OCI-LY3 (cell line): ENCODE data around the gene SH2D6.

Source experiments
- H2AFZ ChIP-seq: fragments of 200-600, 300-600 bp; shearing (Covaris generic); 2 replicates; pipeline ENCODE4 v1.6.0; 2014; ENCODE audit warnings: antibody characterized with exemption, low read depth, low read length
- H3K27ac ChIP-seq: fragments of 200-600, 300-600 bp; sonication (generic); 2 replicates; pipeline ENCODE4 v1.5.1; 2014; ENCODE audit warnings: mild to moderate bottlenecking, low read length, moderate library complexity, mixed read lengths
- H3K27me3 ChIP-seq: fragments of 200-600, 300-600 bp; sonication (generic); 2 replicates; pipeline ENCODE4 v1.6.1; 2014; ENCODE audit warnings: low read depth, low read length, mixed read lengths
- H3K36me3 ChIP-seq: fragments of 200-600, 300-600 bp; sonication (generic); replicated peaks from 2 replicates; pipeline ENCODE3; 2014; ENCODE audit warnings: low read depth, low read length, mixed read lengths
- H3K4me1 ChIP-seq: fragments of 300-600, 200-600 bp; sonication (generic); 2 replicates; pipeline ENCODE4 v1.6.1; 2014; ENCODE audit warnings: low read length, mixed read lengths
- H3K4me2 ChIP-seq: fragments of 200-600, 300-600 bp; sonication (generic); 2 replicates; pipeline ENCODE4 v1.6.1; 2014; ENCODE audit warnings: low read length, mixed read lengths
- H3K4me3 ChIP-seq: fragments of 300-600, 200-600 bp; sonication (generic); 2 replicates; pipeline ENCODE4 v1.5.1; 2014; ENCODE audit warnings: antibody characterized with exemption, mild to moderate bottlenecking, low read length, moderate library complexity
- H3K79me2 ChIP-seq: fragments of 300-600, 200-600 bp; shearing (Covaris generic); 2 replicates; pipeline ENCODE4 v1.6.1; 2014; ENCODE audit warnings: mild to moderate bottlenecking, low read length, mixed read lengths
- H3K9ac ChIP-seq: fragments of 300-600, 200-600 bp; shearing (Covaris generic); 2 replicates; pipeline ENCODE4 v1.6.0; 2014; ENCODE audit warnings: mild to moderate bottlenecking, low read length, moderate library complexity
- H3K9me3 ChIP-seq: fragments of 200-600, 300-600 bp; shearing (Covaris generic); 2 replicates; pipeline ENCODE4 v1.6.1; 2014; ENCODE audit warnings: low read length, mixed read lengths; ENCODE audit not compliant: insufficient read depth
- H4K20me1 ChIP-seq: fragments of 200-600, 300-600 bp; sonication (generic); 2 replicates; pipeline ENCODE4 v1.6.1; 2016; ENCODE audit warnings: low read length, mixed read lengths; ENCODE audit not compliant: insufficient read depth
- EZH2phosphoT487 ChIP-seq: fragments of 200-600 bp; shearing (Covaris generic); IDR thresholded peaks from 2 replicates; pipeline ENCODE4 v1.6.1; 2018; ENCODE audit warnings: antibody characterized with exemption, mixed run types, low read depth
- TF ChIP-seq, protein P1 (sequence below): fragments of 200-600, 300-600 bp; sonication (generic); IDR thresholded peaks from 2 replicates; pipeline ENCODE4 v1.5.1; 2014; ENCODE audit warnings: antibody characterized with exemption, low read length, low read depth

SH2D6 gene

DNA sequence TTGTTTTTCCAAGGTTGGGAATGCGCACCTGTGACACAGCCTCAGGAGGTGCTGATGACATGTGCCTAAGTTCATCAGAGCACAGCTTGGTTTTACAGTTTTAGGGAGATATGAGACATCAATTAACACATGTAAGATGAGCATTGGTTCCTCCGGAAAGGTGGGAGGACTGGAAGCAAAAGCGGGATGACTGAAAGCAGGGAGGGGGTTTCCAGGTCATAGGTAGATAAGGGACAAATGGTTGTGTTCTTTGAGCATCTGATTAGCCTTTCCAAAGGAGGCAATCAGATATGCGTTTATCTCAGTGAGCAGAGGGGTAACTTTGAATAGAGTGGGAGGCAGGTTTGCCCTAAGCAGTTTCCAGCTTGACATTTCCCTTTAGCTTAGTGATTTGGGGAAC, 34.7 kb upstream of the SH2D6 start:
- no peak for TF ChIP-seq EZH2phosphoT487
- TF ChIP-seq, protein P1, sequence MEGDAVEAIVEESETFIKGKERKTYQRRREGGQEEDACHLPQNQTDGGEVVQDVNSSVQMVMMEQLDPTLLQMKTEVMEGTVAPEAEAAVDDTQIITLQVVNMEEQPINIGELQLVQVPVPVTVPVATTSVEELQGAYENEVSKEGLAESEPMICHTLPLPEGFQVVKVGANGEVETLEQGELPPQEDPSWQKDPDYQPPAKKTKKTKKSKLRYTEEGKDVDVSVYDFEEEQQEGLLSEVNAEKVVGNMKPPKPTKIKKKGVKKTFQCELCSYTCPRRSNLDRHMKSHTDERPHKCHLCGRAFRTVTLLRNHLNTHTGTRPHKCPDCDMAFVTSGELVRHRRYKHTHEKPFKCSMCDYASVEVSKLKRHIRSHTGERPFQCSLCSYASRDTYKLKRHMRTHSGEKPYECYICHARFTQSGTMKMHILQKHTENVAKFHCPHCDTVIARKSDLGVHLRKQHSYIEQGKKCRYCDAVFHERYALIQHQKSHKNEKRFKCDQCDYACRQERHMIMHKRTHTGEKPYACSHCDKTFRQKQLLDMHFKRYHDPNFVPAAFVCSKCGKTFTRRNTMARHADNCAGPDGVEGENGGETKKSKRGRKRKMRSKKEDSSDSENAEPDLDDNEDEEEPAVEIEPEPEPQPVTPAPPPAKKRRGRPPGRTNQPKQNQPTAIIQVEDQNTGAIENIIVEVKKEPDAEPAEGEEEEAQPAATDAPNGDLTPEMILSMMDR = no peak
- Histone ChIP-seq H3K9me3 (0 out of 2 replicates have a peak, but pooled peaks cover 3% of the 10 kb centered on the region), H3K4me1 (no peaks in the 10 kb centered on the region), H3K27ac (no peak overlapping the region), H4K20me1 (no peaks in the 10 kb centered on the region), H3K9ac (no peak overlapping the region), H3K4me3 (no peak overlapping the region), H3K4me2 (no peak overlapping the region), H3K27me3 (no peaks in the 10 kb centered on the region), H3K36me3 (peaks cover 15% of the 10 kb centered on the region), H2AFZ (no peak overlapping the region), H3K79me2 (no peaks in the 10 kb centered on the region)

DNA sequence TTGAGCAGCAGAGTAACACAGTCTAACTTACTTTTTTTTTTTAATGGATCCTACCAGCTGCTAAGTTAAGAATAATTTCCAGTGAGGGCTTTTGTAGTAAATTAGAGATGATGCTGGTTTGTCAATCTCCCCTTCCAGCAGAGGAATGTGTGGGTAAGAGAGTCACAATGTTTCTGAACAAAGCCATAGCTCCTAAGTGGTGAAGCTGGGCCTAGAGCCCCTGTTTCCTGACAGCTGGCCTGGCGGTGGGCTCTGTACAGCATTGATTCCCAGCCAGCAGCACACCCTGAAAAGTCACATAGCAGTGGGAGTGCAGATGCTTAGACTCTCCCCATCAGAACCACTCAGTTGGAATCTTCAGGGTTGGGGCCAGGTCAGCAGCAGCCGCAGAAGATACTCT, 32.8 kb upstream of the SH2D6 start:
- no peaks in the 10 kb centered on the region for H3K4me1 ChIP-seq
- H3K4me2 ChIP-seq = no peak overlapping the region
- H3K9ac ChIP-seq = no peak overlapping the region
- no peaks in the 10 kb centered on the region for H3K9me3 ChIP-seq
- no peak overlapping the region for H3K4me3 ChIP-seq
- H3K79me2 ChIP-seq = no peaks in the 10 kb centered on the region
- H4K20me1 ChIP-seq = no peaks in the 10 kb centered on the region
- H3K27me3 ChIP-seq = no peaks in the 10 kb centered on the region
- no peak overlapping the region for H2AFZ ChIP-seq
- peaks cover 4% of the 10 kb centered on the region for H3K36me3 ChIP-seq
- H3K27ac ChIP-seq = no peak overlapping the region
- no peak for TF ChIP-seq EZH2phosphoT487
- TF ChIP-seq, protein P1 = no peak

DNA sequence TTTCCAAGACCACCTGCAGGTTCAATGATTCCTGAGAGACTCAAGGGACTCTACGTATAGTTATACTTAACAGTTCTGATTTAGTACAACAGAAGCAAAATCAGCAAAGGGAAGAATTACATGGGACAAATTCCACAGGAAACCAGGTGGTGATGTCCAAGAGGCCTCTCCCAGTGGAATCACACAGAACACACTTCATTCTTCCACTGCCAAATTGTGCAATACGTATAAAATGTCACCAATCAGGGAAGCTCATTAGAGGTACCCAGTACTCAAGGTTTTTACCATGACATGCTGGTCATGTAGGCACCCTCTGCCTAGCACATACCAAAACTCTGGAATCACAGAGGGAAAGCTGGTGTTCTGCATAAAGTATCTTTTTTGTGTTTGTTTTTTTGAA, 30.8 kb upstream of the SH2D6 start:
- Histone ChIP-seq H3K27me3 (no peaks in the 10 kb centered on the region), H3K9ac (no peak overlapping the region), H3K27ac (no peak overlapping the region), H3K4me3 (no peak overlapping the region), H3K4me2 (no peak overlapping the region), H2AFZ (no peak overlapping the region), H4K20me1 (no peaks in the 10 kb centered on the region), H3K36me3 (peaks cover 2% of the 10 kb centered on the region), H3K9me3 (no peaks in the 10 kb centered on the region), H3K4me1 (peaks cover 15% of the 10 kb centered on the region), H3K79me2 (no peaks in the 10 kb centered on the region)
- TF ChIP-seq, protein P1 = no peak
- TF ChIP-seq EZH2phosphoT487 = no peak

DNA sequence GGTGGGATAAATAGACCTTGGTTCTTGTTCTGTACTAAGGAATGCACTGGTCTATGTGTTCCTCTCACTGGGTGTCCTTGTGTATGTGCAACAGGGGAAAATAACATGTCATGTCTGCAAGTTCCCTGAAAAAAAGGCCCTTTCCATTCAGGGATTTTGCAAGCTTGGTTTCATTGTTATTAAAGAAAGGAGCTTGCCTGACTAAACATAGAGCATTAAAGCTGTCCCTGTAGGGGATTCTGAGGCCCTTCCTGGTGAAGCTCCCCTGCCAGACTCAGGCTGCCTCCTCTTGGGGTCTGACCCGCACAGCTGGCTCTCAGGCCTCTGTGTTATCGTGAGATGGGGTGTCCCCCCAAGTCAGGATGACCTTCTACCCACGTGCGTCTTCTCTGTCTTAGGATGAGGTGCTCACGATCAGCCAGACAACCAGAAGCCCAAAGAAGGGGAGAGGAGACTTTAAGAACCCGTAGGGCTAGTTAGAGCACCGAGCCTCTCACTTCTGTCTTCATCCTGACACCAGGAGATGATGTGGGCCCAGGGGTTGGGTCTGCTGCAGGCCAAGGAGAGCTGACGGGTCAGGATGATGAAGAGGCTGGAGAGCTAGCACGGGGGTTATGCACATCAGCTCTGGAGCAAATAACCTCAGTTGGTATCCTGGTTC, 29.5 kb upstream of the SH2D6 start:
- no peak for TF ChIP-seq EZH2phosphoT487
- TF ChIP-seq, protein P1 = no peak

More for the DNA sequence above, 29.5 kb upstream of the SH2D6 start:
- Histone ChIP-seq H3K9me3 (no peaks in the 10 kb centered on the region), H3K4me1 (peaks cover 20% of the 10 kb centered on the region), H3K27ac (no peak overlapping the region), H3K79me2 (no peaks in the 10 kb centered on the region), H3K36me3 (peaks cover 2% of the 10 kb centered on the region), H3K4me3 (no peak overlapping the region), H3K27me3 (no peaks in the 10 kb centered on the region), H3K9ac (no peak overlapping the region), H4K20me1 (no peaks in the 10 kb centered on the region), H2AFZ (no peak overlapping the region), H3K4me2 (no peak overlapping the region)
